Omental fat pad (tissue), 4 donors: Measurements from ENCODE around the gene PARP4. TPM values are rescaled to one million over a fixed set of nuclear protein-coding genes. Genes with fewer than 3 reads are reported as not detected.
"Not testable (repeated sequence)": the region's sequence is repeated elsewhere in the genome, so short reads cannot be mapped to it uniquely, and the experiment has no call there.

ENCODE experiments used
- ATAC-seq: fragments of 150-250 bp; one replicate; pipeline ENCODE4 v1.9.1; 2016; ENCODE audit warnings: mild to moderate bottlenecking, moderate library complexity; ENCODE audit not compliant: low FRiP score
- DNase-seq: peaks from one replicate; pipeline ENCODE4 v3.0.0-alpha.2; 2019; ENCODE audit warnings: low spot score
- total RNA-seq, 4 donors: library from RNA; depleted of rRNA; stranded (reverse); fragments of >200 nt; gene quantifications; one replicate each; pipeline ENCODE4 v1.1.0, GENCODE V29; 2016
- TF ChIP-seq, protein P1 (sequence below), 3 donors: fragments of 450-650 bp; IDR thresholded peaks; one replicate each; pipeline ENCODE4 v1.5.1; 2016 to 2017; ENCODE audit warnings: antibody characterized with exemption in 3 of 3, mild to moderate bottlenecking in 3 of 3, moderate library complexity in 2 of 3

Gene PARP4
- total RNA-seq = 10 to 100 TPM; 44.1 to 59.0 (median 51.3) TPM

GRCh38 chr13:24512197-24512907 is at the start of gene PARP4:
Gene PARP4 (minus strand): TSS chr13:24512778. CDS start chr13:24503776, 9,002 bp downstream.
- TF ChIP-seq, protein P1, sequence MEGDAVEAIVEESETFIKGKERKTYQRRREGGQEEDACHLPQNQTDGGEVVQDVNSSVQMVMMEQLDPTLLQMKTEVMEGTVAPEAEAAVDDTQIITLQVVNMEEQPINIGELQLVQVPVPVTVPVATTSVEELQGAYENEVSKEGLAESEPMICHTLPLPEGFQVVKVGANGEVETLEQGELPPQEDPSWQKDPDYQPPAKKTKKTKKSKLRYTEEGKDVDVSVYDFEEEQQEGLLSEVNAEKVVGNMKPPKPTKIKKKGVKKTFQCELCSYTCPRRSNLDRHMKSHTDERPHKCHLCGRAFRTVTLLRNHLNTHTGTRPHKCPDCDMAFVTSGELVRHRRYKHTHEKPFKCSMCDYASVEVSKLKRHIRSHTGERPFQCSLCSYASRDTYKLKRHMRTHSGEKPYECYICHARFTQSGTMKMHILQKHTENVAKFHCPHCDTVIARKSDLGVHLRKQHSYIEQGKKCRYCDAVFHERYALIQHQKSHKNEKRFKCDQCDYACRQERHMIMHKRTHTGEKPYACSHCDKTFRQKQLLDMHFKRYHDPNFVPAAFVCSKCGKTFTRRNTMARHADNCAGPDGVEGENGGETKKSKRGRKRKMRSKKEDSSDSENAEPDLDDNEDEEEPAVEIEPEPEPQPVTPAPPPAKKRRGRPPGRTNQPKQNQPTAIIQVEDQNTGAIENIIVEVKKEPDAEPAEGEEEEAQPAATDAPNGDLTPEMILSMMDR (IDR thresholded peaks at IDR 0.05) = no peak
- peak; percentile 49 for DNase-seq
- ATAC-seq = peak; percentile 91

DNA sequence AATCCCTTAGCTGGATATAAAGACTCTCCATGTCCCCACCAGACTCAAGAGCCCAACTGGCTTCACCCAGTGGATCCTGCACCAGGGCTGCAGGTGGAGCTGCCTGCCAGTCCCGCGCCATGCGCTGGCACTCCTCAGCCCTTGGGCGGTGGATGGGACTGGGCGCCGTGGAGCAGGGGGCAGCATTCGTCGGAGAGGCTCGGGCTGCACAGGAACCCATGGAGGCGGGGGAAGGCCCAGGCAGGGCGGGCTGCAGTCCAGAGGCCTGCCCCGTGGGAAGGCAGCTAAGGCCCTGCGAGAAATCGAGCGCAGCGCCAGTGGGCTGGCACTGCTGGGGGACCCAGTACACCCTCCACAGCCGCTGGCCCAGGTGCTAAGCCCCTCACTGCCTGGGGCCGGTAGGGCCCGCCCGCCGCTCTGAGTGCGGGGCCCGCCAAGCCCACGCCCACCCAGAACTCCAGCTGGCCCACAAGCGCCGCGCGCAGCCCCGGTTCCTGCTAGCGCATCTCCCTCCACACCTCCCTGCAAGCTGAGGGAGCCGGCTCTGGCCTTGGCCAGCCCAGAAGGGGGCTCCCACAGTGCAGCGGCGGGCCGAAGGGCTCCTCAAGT is 48.1 kb upstream of the PARP4 start:
- DNase-seq, ATAC-seq: not testable (repeated sequence)

DNA sequence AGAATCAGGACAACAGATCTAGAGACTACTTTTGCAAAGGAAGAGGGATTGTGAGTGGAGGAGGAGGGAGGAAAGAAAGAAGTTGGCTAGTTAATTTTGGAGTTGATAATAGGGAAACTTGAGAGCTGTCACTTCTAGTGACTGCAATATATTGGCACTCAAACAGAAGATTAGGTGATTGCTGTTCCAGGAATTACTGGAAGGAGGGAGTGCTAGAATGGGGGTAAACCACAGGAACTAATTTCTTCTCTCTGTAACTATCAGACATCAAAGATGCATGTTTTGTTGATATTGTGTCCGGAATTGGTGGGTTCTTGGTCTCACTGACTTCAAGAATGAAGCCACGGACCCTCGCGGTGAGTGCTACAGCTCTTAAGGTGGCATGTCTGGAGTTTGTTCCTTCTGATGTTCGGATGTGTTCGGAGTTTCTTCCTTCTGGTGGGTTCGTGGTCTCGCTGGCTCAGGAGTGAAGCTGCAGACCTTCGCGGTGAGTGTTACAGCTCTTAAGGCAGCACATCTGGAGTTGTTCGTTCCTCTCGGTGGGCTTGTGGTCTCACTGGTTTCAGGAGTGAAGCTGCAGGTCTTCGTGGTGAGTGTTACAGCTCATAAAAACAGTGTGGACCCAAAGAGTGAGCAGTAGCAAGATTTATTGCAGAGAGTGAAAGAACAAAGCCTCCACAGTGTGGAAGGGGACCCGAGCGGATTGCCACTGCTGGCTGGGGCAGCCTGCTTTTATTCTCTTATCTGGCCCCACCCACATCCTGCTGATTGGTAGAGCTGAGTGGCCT is 47.0 kb upstream of the PARP4 start:
- not testable (repeated sequence) for DNase-seq, ATAC-seq

DNA sequence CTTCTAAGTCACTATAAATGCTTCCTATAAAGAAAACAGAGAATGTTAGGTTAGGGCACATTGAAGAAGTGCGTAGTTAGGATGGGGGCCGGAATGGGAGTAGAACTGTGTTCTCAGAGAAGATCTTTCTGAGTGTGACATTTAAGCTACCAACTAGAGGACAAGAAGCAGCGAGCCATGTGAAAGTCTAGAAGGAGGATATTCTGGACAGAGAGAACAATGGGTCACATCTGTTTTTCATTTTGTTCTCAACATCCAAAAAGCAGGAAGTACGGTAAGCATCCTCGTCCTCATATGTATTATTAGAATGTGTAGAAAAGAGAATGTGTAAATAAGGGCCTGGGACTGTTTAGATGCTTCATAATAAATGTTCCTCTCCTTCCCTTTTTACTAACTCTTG is 44.5 kb upstream of the PARP4 start:
- ATAC-seq (no peak), DNase-seq (no peak)
- TF ChIP-seq, protein P1 (IDR thresholded peaks at IDR 0.05) = no peak

GRCh38 chr13:24553892-24554291 is 41.3 kb upstream of the PARP4 start:
- not testable (repeated sequence) for DNase-seq, ATAC-seq

GRCh38 chr13:24541476-24542352 is 29.1 kb upstream of the PARP4 start:
- not testable (repeated sequence) for DNase-seq
- ATAC-seq = peak; percentile 37

DNA sequence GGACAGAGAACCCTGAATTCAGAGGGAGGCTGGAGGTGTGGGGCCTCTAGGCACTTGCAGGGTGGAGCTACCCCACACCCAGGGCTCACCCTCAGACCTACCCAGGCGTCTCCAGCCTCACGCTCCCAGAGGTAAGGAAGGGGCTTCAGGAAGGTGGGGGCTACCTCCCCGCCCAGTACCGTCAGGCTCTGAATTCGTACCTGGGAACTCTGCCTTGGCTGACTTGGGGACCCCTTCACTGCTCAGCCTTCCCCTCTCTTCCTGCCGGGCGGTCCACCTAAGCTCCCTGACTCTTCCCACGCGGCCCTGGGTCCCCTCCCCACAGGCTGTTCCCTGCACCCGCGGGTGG is 28.5 kb upstream of the PARP4 start:
- peak; percentile 53 for ATAC-seq

DNA sequence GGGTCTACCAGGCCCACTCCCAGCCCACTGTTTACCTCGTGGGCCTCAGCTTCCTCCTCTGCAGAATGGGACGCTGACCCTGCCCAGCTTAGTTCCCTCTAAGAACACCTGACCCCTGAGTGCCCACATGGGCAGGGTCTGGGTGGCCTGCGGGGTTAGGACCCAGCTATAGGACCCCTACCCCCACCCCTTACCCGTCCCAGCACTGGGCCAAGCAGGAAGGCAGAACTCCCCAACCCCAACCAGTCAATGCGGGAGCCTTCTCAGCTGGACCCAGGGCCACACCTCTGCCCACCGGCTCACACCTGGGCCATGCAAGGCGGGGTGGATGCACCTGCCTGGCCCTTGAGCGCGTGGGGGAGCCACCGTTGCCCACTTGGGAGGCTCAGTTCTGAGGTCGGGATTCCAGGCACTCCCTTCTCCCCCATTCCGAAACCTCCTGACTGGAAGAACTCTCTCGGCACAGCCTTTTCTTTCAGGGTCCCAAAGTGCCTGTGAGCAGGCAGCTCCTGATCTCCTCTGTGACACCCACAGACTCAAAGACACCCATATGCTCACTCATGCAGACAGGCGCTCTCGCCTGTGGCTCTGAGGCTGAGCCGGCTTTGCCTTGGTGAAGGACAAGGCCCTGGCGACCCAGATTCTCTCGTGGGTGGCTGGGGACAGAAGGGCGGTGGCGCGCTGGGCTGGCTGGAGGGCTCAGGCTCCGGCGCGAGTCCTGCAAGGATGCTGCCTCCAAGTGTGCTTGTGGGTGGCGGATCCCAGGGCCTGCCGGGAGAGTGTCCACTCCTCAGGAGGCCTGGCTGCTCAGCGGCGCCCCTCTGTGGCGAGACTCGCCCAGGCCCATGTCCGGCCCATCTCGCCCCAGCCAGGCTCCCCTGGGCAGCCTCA is 27.9 kb upstream of the PARP4 start:
- no peak for DNase-seq

More for the DNA sequence above, 28.5 kb upstream of the PARP4 start:
- DNase-seq = no peak
- TF ChIP-seq, protein P1 (IDR thresholded peaks at IDR 0.05) = no peak

More for the DNA sequence above, 27.9 kb upstream of the PARP4 start:
- peak; percentile 20 for ATAC-seq
- TF ChIP-seq, protein P1 (IDR thresholded peaks at IDR 0.05) = no peak
